Esophagus squamous epithelium (tissue), 5 donors: ENCODE measurements around the gene SDF4. TPM values are rescaled to one million over a fixed set of nuclear protein-coding genes. Genes with fewer than 3 reads are reported as not detected.

ENCODE experiments used
- DNase-seq: peaks from one replicate; lab custom pipeline; 2025; lab: John Stamatoyannopoulos, UW
- H3K27ac ChIP-seq, 4 donors: fragments of 200-600 bp; sonication (generic); one replicate each; pipeline ENCODE4 v1.5.1; 2016 to 2019; ENCODE audit warnings: mild to moderate bottlenecking in 1 of 4
- H3K27me3 ChIP-seq, 4 donors: fragments of 200-600 bp; sonication (generic); 1 replicate in 3 of 4; 2 replicates in 1 of 4; pipeline versions ENCODE4 v1.5.1 to v1.6.0; 2017 to 2021; ENCODE audit warnings: antibody characterized with exemption in 1 of 4
- H3K36me3 ChIP-seq, 3 donors: fragments of 200-600 bp; sonication (generic); one replicate each; pipeline ENCODE4 v1.5.1; 2016 to 2019
- H3K4me1 ChIP-seq, 3 donors: fragments of 200-600 bp; sonication (generic); one replicate each; pipeline ENCODE4 v1.5.1; 2017 to 2019
- H3K4me3 ChIP-seq, 4 donors: fragments of 200-600 bp; sonication (generic); 1 replicate in 3 of 4; 2 replicates in 1 of 4; pipeline ENCODE4 v1.5.1; 2016 to 2019; ENCODE audit warnings: mild to moderate bottlenecking in 2 of 4, moderate library complexity in 1 of 4
- H3K9me3 ChIP-seq, 3 donors: fragments of 200-600 bp; sonication (generic); one replicate each; pipeline ENCODE4 v1.5.1; 2016 to 2019
- POLR2A ChIP-seq, 4 donors: fragments of 450-650 bp; IDR thresholded peaks; one replicate each; pipeline ENCODE4 v1.6.1; 2017; ENCODE audit warnings: antibody characterized with exemption in 4 of 4, mild to moderate bottlenecking in 4 of 4, moderate library complexity in 3 of 4
- WGBS, 2 donors: methylation state at CpG; one replicate each; pipeline ENCODE4 v1.1.5; 2018; 5-methylcytosine and 5-hydroxymethylcytosine counted together
- intact Hi-C: fragments of 100-400 bp; cut with DNase I; formaldehyde crosslinking; loops from one replicate; pipeline ENCODE4 v1.15.0; 2022
- total RNA-seq, 4 donors: library from RNA; depleted of rRNA; stranded (reverse); fragments of >200 nt; gene quantifications; one replicate each; pipeline ENCODE4 v1.1.0, GENCODE V29; 2016
- TF ChIP-seq, protein P1 (sequence below), 6 experiments: fragments of 450-650 bp in 4 of 6; fragments of 200-600 bp in 2 of 6; sonication (generic) in 2 of 6; IDR thresholded peaks; one replicate each; pipeline ENCODE4 v1.5.1; 2016 to 2019; ENCODE audit warnings: antibody characterized with exemption in 6 of 6, mild to moderate bottlenecking in 4 of 6, moderate library complexity in 4 of 6
- donor health status: DM: yes; HTN: yes; CAD: no.

SDF4 gene
- total RNA-seq, 4 donors from 2014 or later = 65.0 to 75.4 (median 67.6) TPM

DNA sequence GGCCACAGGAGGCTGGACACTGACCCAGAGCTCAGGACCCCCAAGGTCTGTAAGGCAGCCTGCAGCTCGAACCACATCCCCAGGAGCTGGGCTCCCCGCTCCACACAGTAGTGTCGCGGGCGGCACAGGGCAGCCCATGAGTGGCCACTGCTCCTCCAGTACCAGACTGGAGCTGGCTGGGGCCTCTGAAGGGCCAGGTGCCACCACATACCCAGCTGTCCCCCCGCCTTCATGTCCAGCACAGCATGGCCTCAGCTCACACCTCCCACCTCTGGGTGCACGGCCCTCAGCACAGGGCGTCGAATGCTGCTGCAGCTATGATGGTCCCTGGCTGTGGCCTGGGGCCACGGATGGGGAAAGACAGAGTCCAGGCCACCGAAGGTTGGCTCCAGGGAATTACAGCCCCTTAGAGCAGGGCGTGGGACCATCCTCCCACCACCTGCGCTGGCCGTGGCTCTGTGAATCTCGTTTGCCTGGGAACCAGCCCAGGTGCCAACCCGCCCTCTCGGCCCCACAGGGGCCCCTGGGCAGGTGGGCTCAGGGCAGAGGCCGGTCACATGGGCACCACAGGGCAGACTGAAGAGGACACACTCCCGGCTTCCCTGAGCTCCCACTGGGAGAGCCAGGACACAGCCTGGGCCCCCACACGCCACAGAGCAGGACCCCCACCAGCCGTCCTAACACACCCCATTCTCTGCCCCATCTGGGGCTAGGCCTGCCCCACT is 15.8 kb downstream of the SDF4 start:
- Histone ChIP-seq H3K9me3 (no peaks in the 10 kb centered on the region), H3K4me3 (no peak overlapping the region), H3K27me3 (no peaks in the 10 kb centered on the region), H3K27ac (peak overlapping the region in 1 of 4 donors; percentile 28), H3K4me1 (peaks cover 10 to 53% (median 17%) of the 10 kb centered on the region in 3 donors), H3K36me3 (peaks cover 12 to 56% (median 15%) of the 10 kb centered on the region in 3 donors)
- WGBS, 2 donors = 92 to 100% methylated on average over 1 to 2 of the region's 21 CpGs
- no peak for DNase-seq
- intact Hi-C loops = no loop called here
- no peak for TF ChIP-seq POLR2A (IDR thresholded peaks at IDR 0.05)
- TF ChIP-seq, protein P1, sequence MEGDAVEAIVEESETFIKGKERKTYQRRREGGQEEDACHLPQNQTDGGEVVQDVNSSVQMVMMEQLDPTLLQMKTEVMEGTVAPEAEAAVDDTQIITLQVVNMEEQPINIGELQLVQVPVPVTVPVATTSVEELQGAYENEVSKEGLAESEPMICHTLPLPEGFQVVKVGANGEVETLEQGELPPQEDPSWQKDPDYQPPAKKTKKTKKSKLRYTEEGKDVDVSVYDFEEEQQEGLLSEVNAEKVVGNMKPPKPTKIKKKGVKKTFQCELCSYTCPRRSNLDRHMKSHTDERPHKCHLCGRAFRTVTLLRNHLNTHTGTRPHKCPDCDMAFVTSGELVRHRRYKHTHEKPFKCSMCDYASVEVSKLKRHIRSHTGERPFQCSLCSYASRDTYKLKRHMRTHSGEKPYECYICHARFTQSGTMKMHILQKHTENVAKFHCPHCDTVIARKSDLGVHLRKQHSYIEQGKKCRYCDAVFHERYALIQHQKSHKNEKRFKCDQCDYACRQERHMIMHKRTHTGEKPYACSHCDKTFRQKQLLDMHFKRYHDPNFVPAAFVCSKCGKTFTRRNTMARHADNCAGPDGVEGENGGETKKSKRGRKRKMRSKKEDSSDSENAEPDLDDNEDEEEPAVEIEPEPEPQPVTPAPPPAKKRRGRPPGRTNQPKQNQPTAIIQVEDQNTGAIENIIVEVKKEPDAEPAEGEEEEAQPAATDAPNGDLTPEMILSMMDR (IDR thresholded peaks at IDR 0.05) = no peak

DNA sequence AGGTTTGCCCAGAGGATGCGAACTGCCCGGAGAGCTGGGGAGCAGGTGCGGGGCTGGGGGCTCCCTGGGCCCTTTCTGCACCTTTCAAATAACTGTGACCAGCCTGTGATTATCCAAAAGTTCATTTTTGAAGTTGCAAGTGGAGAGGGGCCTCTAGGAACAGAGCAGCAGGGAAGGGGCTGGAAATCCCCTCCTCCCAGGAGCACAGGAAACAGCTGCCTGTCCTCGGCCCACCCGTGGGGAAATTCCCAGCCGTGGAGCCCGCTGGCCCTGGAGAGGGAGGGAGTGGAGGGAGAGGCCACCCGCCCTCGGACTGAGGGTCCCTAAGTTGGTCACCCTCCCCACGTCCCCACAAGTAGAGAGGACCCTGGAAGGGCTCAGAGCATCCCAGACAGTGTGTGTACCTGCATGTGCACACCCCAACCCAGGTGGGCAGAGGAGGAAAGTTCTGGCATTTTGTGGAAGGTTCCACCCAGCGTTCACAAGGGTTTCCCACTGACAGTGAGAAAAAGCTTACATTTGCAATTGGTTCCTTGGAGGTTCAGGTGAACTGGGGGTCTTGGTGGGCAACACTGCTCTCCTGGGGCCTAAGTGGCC is 16.6 kb downstream of the SDF4 start:
- peaks cover 0 to 6% (median 0%) of the 10 kb centered on the region in 4 donors for H3K27me3 ChIP-seq
- H3K9me3 ChIP-seq = no peaks in the 10 kb centered on the region
- intact Hi-C loops = no loop called here
- H3K36me3 ChIP-seq = peaks cover 12 to 47% (median 15%) of the 10 kb centered on the region in 3 donors
- H3K27ac ChIP-seq = peak overlapping the region in 1 of 4 donors; percentile 5
- TF ChIP-seq POLR2A (IDR thresholded peaks at IDR 0.05) = no peak
- TF ChIP-seq, protein P1 (IDR thresholded peaks at IDR 0.05) = no peak
- H3K4me3 ChIP-seq = no peak overlapping the region
- no peak for DNase-seq
- peaks cover 10 to 53% (median 17%) of the 10 kb centered on the region in 3 donors for H3K4me1 ChIP-seq
- WGBS, 2 donors = 33 to 37% methylated on average over 6 to 9 of the region's 11 CpGs

DNA sequence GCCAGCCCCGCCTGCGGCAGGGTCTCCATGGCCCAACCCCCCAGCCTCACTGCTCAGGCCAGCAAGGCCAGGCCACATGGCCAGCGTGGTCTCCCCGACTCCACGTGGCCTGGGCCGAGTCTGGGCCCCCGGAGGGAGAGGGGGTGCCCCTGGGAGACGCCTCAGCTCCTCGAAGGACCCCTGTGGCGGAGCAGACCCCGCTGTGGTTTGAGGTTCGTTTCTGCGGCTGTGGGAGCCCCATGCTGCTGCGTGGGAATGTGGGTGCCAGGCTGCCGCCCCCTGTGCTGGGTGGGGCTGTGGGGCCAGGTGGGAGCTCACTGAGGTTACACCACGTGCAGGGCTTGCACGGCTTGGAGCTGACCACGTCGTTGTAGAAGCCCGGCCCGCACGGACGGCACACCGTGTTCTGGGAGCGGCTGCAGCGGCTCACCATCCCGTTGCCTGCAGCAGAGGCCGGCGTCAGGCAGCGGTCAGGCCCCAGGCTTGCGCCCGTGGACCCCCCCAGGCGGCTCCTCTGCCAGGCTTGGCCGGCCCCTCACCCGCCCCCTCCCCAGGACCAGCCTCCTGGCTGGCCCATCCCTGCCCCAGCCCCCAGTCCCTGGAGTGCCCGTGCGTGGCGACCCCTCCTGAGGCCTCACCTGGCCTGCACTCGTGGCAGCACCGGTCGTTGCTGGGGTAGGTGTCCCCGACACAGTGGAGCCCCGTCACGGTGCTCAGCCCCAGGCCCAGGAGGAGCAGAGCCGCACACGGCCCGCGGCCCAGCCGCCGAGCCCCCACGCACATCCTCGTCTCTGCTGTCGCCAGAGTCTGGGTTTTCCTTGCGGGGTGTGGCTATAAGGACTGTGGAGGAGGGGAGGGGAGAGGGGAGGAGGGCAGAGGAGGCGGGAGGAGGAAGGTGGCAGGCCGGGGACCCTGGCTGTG is 18.2 kb downstream of the SDF4 start, which contains the start of gene TNFRSF4:
TNFRSF4 (minus strand) TSS at position 809 of the 921 bp plus-strand sequence; CDS start at position 783, 26 bp downstream.
- Histone ChIP-seq H3K27me3 (peaks cover 0 to 21% (median 0%) of the 10 kb centered on the region in 4 donors), H3K4me1 (peaks cover 11 to 59% (median 19%) of the 10 kb centered on the region in 3 donors), H3K36me3 (peaks cover 12 to 31% (median 12%) of the 10 kb centered on the region in 3 donors), H3K9me3 (no peaks in the 10 kb centered on the region), H3K27ac (peak within 1 kb of the TSS in 2 of 4 donors; percentile 47 to 68), H3K4me3 (peak within 1 kb of the TSS in 3 of 4 donors; percentile 19 to 57 (median 38))
- WGBS, 2 donors = 40 to 45% methylated on average over 1 to 4 of the region's 56 CpGs
- TF ChIP-seq, protein P1 (IDR thresholded peaks at IDR 0.05) = no peak
- TF ChIP-seq POLR2A (IDR thresholded peaks at IDR 0.05) = no peak
- no peak for DNase-seq
- intact Hi-C loops = no loop called here

DNA sequence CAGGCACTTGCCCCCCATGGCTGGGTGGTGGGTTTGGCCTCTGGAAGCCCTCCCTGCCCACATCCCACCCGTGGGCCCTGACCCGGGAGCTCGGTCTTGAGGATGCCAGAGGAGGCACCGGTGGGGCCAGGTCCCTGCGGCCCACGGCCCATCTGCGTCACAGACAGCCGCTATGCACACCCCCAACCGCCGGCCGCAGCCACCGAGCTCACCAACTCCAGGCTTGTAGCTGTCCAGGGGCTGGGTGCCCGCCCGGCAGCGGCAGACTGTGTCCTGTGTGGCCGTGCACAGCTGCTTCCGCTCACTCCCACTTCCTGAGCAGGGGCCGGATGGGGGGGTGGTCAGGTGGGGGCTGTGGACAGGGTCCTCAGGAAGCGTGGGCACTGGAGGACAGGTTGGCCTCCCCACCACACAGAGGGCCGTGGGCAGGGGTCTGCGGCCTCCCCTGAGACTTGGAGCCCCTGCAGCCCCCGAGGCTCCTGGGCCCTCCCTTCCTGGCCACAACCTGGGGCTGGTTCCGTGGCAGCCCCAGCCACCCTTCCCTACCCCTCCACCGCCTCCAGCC is 18.9 kb downstream of the SDF4 start:
- Histone ChIP-seq H3K36me3 (peaks cover 4 to 24% (median 12%) of the 10 kb centered on the region in 3 donors), H3K27ac (peak overlapping the region in 3 of 4 donors; percentile 3 to 68 (median 47)), H3K9me3 (no peaks in the 10 kb centered on the region), H3K27me3 (peaks cover 0 to 28% (median 0%) of the 10 kb centered on the region in 4 donors), H3K4me1 (peaks cover 18 to 59% (median 26%) of the 10 kb centered on the region in 3 donors), H3K4me3 (peak overlapping the region in 3 of 4 donors; percentile 19 to 57 (median 38))
- TF ChIP-seq, protein P1 (IDR thresholded peaks at IDR 0.05) = no peak
- no peak for TF ChIP-seq POLR2A (IDR thresholded peaks at IDR 0.05)
- no peak for DNase-seq
- intact Hi-C loops = no loop called here
- WGBS, 2 donors = 62% methylated on average over 7 of the region's 24 CpGs; no CpG with 5 or more reads in 1 of the 2 donors
